Body of pancreas (tissue), 4 donors: ENCODE data around the gene USP25.

ENCODE experiments used
- CTCF ChIP-seq, 7 experiments: fragments of 450-650 bp in 4 of 7; fragments of 200-600 bp in 3 of 7; sonication (generic) in 3 of 7; IDR thresholded peaks; one replicate each; pipeline ENCODE4 v1.5.1; 2016 to 2019; ENCODE audit warnings: antibody characterized with exemption in 7 of 7
- POLR2A ChIP-seq, 3 donors: fragments of 450-650 bp; IDR thresholded peaks; one replicate each; pipeline ENCODE4 v1.6.1; 2016; ENCODE audit warnings: antibody characterized with exemption in 3 of 3, mild to moderate bottlenecking in 2 of 3

GRCh38 chr21:15751037-15751436, 21.3 kb downstream of the USP25 start:
- TF ChIP-seq CTCF (IDR thresholded peaks at IDR 0.05) (no peak), POLR2A (IDR thresholded peaks at IDR 0.05) (no peak)
